Colonic mucosa (tissue), 4 donors: ENCODE results near the gene LILRA1. TPM values are rescaled to one million over a fixed set of nuclear protein-coding genes. Genes with fewer than 3 reads are reported as not detected.
"Not testable (repeated sequence)": the region's sequence is repeated elsewhere in the genome, so short reads cannot be mapped to it uniquely, and the experiment has no call there.

Experiments used
- DNase-seq: peaks from one replicate; pipeline ENCODE4 v3.0.0-alpha.2; 2020
- H3K27ac ChIP-seq: fragments of 200-600 bp; one replicate; pipeline ENCODE4 v1.8.0; 2021
- H3K27me3 ChIP-seq: fragments of 200-600 bp; one replicate; pipeline ENCODE4 v1.8.0; 2021
- H3K36me3 ChIP-seq: fragments of 200-600 bp; one replicate; pipeline ENCODE4 v1.8.0; 2021
- H3K4me1 ChIP-seq: fragments of 200-600 bp; one replicate; pipeline ENCODE4 v1.8.0; 2021; ENCODE audit warnings: mild to moderate bottlenecking
- H3K4me3 ChIP-seq: fragments of 200-600 bp; one replicate; pipeline ENCODE4 v1.8.0; 2021
- H3K9ac ChIP-seq, 2 donors: one replicate each; pipeline ENCODE4 v1.7.0; 2013; ENCODE audit warnings: control low read depth in 2 of 2, low read depth in 2 of 2, low read length in 2 of 2
- H3K9me3 ChIP-seq: fragments of 200-600 bp; one replicate; pipeline ENCODE4 v1.8.0; 2021
- intact Hi-C: fragments of 100-400 bp; cut with DNase I; formaldehyde crosslinking; loops from one replicate; pipeline ENCODE4 v1.14.1; 2022
- total RNA-seq, 2 donors: library from RNA; stranded (reverse); fragmentation: NEBNext Ultra II Directional in 1 of 2; extraction: Animal tissue kit (Norgen Biotek cat#: 25700) in 1 of 2; gene quantifications; one replicate each; pipeline ENCODE4 v1.2.1, GENCODE V29; 2021
- TF ChIP-seq, protein P1 (sequence below): fragments of 200-600 bp; IDR thresholded peaks from one replicate; pipeline ENCODE4 v1.8.0; 2022; ENCODE audit warnings: antibody characterized with exemption, mild to moderate bottlenecking
- donor health status: healthy.
- donor health status: DM: no; HTN: no; CAD: no.
- donor health status: DM: no; HTN: no; CAD: no.

The LILRA1 gene
- under 1 TPM; 0.15 to 0.50 TPM for total RNA-seq

DNA sequence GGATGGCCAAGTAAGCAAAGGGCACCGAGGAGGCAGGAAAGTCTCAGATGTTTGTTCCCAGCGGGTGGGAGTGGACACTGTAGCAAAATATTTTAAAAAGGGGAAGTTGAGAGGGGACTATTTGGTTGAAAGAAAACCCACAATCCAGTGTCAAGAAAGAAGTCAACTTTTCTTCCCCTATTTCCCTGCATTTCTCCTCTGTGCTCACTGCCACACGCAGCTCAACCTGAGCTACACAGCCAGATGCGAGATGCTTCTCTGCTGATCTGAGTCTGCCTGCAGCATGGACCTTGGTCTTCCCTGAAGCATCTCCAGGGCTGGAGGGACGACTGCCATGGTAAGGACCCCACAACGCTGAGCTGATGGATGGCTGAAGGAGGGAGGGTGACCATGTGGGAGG lies at the start of gene LILRA1:
LILRA1 (plus strand) TSS at position 188 of the 400 bp plus-strand sequence. CDS start 613 bp downstream, outside the sequence.
- H3K27ac ChIP-seq, H3K4me1 ChIP-seq, H3K27me3 ChIP-seq: not testable (repeated sequence)

DNA sequence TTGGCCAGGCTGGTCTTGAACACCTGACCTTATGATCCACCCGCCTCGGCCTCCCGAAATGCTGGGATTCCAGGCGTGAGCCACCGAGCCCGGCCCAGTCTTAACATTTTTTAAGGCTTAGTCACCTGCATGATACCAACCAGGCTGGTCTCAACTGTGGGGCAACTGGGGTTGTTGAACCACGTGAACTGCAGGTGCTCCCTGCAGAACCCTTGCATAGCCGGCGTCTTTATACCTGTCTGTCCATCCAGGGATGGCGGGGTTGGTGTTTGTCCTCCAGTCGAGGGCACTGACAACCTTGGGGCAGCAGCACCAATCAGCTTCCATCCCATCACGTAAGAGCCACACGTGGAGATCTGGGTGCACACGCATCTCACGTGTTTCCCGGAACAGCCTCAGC lies 44.6 kb upstream of the LILRA1 start:
- Histone ChIP-seq H3K9ac (no peak overlapping the region), H3K4me1 (no peaks in the 10 kb centered on the region), H3K9me3 (no peaks in the 10 kb centered on the region), H3K27ac (no peak overlapping the region), H3K27me3 (no peaks in the 10 kb centered on the region), H3K4me3 (no peak overlapping the region), H3K36me3 (no peaks in the 10 kb centered on the region)
- TF ChIP-seq, protein P1, sequence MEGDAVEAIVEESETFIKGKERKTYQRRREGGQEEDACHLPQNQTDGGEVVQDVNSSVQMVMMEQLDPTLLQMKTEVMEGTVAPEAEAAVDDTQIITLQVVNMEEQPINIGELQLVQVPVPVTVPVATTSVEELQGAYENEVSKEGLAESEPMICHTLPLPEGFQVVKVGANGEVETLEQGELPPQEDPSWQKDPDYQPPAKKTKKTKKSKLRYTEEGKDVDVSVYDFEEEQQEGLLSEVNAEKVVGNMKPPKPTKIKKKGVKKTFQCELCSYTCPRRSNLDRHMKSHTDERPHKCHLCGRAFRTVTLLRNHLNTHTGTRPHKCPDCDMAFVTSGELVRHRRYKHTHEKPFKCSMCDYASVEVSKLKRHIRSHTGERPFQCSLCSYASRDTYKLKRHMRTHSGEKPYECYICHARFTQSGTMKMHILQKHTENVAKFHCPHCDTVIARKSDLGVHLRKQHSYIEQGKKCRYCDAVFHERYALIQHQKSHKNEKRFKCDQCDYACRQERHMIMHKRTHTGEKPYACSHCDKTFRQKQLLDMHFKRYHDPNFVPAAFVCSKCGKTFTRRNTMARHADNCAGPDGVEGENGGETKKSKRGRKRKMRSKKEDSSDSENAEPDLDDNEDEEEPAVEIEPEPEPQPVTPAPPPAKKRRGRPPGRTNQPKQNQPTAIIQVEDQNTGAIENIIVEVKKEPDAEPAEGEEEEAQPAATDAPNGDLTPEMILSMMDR, result no peak
- DNase-seq, result no peak
- intact Hi-C loops, result no loop called here

More for the DNA sequence above, at the start of gene LILRA1:
- intact Hi-C loops, H3K36me3 ChIP-seq, H3K9ac ChIP-seq, DNase-seq, H3K4me3 ChIP-seq, H3K9me3 ChIP-seq: not testable (repeated sequence)

DNA sequence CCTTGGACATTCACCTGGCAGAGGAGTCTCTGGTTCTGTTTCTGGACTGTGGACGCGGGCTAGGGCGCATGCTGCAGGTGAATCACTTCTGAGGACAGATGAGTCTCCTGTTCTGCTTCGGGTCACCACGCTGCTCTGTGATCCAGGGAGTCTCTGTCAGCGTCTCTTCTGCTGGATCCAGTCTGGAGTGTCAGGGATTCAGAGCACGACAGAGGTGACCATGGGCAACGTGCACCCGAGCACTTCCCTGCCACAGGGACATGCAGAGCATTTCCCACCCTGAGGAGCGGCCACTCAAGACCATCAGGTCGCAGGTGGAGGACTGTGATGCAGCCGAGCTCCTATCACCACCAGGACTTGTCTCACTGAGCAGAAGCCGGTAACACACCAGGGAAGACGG lies 44.2 kb upstream of the LILRA1 start:
- no peaks in the 10 kb centered on the region for H3K27me3 ChIP-seq
- no peaks in the 10 kb centered on the region for H3K4me1 ChIP-seq
- H3K9ac ChIP-seq, result no peak overlapping the region
- intact Hi-C loops, result no loop called here
- TF ChIP-seq, protein P1, result no peak
- no peaks in the 10 kb centered on the region for H3K9me3 ChIP-seq
- no peak overlapping the region for H3K4me3 ChIP-seq
- no peaks in the 10 kb centered on the region for H3K36me3 ChIP-seq
- H3K27ac ChIP-seq, result no peak overlapping the region
- no peak for DNase-seq

DNA sequence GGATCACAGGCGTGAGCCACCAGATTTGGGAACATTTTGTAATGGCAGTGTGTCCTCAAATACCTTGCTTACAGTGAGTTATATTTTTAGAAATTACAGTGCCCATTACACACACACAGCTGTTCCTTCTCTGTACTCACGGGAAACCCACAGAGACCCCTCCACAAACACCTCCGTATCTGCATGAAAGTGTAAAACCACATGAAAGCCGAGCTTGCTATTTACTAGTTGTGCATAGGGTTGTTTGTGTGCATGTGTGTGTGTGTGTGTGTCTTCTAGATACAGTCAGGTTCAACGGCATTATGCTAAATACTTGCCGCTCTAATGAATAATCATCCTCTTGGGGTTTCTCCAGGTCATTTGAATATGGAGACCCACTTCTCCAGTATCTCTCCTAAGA lies 42.1 kb upstream of the LILRA1 start:
- Histone ChIP-seq H3K9me3 (no peaks in the 10 kb centered on the region), H3K27ac (no peak overlapping the region), H3K36me3 (no peaks in the 10 kb centered on the region), H3K9ac (no peak overlapping the region), H3K4me1 (no peaks in the 10 kb centered on the region), H3K4me3 (no peak overlapping the region), H3K27me3 (no peaks in the 10 kb centered on the region)
- DNase-seq, result no peak
- intact Hi-C loops, result no loop called here
- TF ChIP-seq, protein P1, result no peak

DNA sequence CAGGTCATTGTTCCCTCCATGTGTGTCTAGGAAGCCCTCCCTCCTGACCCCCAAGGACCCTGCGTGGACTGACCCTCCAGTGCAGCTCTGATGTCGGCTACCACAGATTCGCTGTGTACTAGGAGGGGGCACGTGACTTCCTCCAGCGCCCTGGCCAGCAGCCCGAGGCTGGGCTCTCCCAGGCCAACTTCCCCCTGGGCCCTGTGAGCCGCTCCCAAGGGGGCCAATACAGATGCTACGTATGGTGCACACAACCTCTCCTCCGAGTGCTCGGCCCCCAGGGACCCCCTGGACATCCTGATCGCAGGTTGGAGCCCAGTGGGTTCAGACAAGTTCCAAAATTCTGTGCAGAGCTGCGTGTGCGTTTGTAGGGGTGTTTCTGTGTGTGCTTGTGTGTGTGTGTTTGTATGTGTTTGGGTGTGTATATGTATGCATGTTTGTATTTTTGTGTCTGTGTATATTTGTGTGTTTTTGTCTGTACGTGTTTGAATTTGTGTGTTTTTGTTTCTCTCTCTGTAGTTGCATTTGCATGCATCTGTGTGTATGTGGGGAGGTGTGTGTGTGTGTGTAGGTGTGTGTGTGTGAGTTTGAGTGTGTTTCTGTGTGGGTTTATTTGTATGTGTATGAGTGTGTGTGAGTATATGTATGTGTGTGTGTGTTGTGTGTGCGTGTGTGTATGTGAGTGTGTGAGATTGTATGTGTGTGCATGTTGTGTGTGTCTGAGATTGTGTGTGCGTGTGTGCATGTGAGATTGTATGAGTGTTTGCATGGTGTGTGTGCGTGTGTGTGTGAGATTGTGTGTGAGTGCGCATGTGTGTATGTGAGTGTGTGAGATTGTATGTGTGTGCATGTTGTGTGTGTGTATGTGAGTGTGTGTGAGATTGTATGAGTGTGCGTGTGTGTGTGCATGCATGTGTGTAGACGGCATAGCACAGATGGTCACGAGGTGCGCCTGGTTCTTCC lies 41.2 kb upstream of the LILRA1 start:
- Histone ChIP-seq H3K9me3 (no peaks in the 10 kb centered on the region), H3K36me3 (no peaks in the 10 kb centered on the region)
- DNase-seq, result peak; percentile 27

More for the DNA sequence above, 41.2 kb upstream of the LILRA1 start:
- Histone ChIP-seq H3K4me3 (no peak overlapping the region), H3K27ac (no peak overlapping the region), H3K9ac (no peak overlapping the region), H3K4me1 (no peaks in the 10 kb centered on the region), H3K27me3 (no peaks in the 10 kb centered on the region)
- TF ChIP-seq, protein P1, result no peak
- intact Hi-C loops, result no loop called here
